Panc1 (cell line): ENCODE data around the gene UBAC1.

Experiments used
- TCF7L2 ChIP-seq: IDR thresholded peaks from 2 replicates; pipeline ENCODE4 v1.6.1; 2011; ENCODE audit warnings: mild to moderate bottlenecking, low read depth, low read length, inconsistent platforms
- TF ChIP-seq, protein P1 (sequence below): fragments of 450-650 bp; IDR thresholded peaks from 2 replicates; pipeline ENCODE4 v1.5.1; 2017; ENCODE audit warnings: mild to moderate bottlenecking
- TF ChIP-seq, protein P2 (sequence below), 2 experiments: IDR thresholded peaks; 2 replicates each; pipeline ENCODE4 v1.6.1; 2011 to 2012; ENCODE audit warnings: low read depth in 2 of 2, control low read depth in 1 of 2, low read length in 1 of 2, mild to moderate bottlenecking in 1 of 2, moderate library complexity in 1 of 2; ENCODE audit not compliant: insufficient read depth in 1 of 2

DNA sequence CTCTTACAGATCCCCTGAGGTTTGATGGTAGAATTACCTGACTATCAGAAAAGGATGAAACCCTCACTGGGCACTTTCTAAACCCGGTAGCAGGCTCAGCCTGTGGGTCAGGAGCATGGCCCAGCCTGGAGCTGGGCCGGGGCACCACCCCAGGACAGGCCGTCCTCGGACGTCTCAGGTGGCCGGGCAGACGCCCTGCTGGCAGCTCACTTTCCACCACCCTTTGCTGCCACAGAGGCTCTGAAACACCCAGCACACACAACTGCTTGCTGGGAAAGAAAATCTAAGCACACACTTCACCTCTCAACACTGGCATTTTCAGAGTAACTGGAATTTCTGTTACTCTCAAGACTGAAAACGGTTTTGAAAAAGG, 4.4 kb downstream of the UBAC1 start:
- TF ChIP-seq, protein P1, sequence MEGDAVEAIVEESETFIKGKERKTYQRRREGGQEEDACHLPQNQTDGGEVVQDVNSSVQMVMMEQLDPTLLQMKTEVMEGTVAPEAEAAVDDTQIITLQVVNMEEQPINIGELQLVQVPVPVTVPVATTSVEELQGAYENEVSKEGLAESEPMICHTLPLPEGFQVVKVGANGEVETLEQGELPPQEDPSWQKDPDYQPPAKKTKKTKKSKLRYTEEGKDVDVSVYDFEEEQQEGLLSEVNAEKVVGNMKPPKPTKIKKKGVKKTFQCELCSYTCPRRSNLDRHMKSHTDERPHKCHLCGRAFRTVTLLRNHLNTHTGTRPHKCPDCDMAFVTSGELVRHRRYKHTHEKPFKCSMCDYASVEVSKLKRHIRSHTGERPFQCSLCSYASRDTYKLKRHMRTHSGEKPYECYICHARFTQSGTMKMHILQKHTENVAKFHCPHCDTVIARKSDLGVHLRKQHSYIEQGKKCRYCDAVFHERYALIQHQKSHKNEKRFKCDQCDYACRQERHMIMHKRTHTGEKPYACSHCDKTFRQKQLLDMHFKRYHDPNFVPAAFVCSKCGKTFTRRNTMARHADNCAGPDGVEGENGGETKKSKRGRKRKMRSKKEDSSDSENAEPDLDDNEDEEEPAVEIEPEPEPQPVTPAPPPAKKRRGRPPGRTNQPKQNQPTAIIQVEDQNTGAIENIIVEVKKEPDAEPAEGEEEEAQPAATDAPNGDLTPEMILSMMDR: no peak
- TF ChIP-seq TCF7L2: no peak
- TF ChIP-seq, protein P2, sequence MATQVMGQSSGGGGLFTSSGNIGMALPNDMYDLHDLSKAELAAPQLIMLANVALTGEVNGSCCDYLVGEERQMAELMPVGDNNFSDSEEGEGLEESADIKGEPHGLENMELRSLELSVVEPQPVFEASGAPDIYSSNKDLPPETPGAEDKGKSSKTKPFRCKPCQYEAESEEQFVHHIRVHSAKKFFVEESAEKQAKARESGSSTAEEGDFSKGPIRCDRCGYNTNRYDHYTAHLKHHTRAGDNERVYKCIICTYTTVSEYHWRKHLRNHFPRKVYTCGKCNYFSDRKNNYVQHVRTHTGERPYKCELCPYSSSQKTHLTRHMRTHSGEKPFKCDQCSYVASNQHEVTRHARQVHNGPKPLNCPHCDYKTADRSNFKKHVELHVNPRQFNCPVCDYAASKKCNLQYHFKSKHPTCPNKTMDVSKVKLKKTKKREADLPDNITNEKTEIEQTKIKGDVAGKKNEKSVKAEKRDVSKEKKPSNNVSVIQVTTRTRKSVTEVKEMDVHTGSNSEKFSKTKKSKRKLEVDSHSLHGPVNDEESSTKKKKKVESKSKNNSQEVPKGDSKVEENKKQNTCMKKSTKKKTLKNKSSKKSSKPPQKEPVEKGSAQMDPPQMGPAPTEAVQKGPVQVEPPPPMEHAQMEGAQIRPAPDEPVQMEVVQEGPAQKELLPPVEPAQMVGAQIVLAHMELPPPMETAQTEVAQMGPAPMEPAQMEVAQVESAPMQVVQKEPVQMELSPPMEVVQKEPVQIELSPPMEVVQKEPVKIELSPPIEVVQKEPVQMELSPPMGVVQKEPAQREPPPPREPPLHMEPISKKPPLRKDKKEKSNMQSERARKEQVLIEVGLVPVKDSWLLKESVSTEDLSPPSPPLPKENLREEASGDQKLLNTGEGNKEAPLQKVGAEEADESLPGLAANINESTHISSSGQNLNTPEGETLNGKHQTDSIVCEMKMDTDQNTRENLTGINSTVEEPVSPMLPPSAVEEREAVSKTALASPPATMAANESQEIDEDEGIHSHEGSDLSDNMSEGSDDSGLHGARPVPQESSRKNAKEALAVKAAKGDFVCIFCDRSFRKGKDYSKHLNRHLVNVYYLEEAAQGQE (IDR thresholded peaks at IDR 0.05; ENCODE audit: insufficient read depth in 1 of 2, low read depth in 2 of 2, low read length in 1 of 2): no peak
